ENCODE measurements around the gene ADCY4.

The ADCY4 gene

GRCh38 chr14:24368562-24369252 is 33.8 kb upstream of the ADCY4 start (continued):
- TF ChIP-seq CREB5 (CRISPR knock-in tag; IDR thresholded peaks at IDR 0.05; ENCODE audit: low read depth) (no peak), ZNF70 (CRISPR knock-in tag; IDR thresholded peaks at IDR 0.05) (no peak), BACH2 (CRISPR knock-in tag; IDR thresholded peaks at IDR 0.05; ENCODE audit: borderline replicate concordance) (no peak), PPARA (CRISPR knock-in tag; IDR thresholded peaks at IDR 0.05; ENCODE audit: borderline replicate concordance) (no peak), ARNTL (CRISPR knock-in tag; IDR thresholded peaks at IDR 0.05; ENCODE audit: borderline replicate concordance, low read depth) (no peak)

DNA sequence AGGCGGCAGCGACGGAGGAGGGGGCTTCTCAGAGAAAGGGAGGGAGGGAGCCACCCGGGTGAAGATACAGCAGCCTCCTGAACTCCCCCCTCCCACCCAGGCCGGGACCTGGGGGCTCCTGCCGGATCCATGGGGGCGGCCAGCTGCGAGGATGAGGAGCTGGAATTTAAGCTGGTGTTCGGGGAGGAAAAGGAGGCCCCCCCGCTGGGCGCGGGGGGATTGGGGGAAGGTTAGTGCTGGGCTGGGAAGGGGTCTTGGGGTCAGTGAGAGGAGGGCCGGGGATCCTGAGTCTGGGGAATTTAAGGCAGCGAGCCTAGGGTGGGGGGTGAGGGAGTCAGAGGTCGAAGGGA is 33.3 kb upstream of the ADCY4 start:
- no peak for ATAC-seq
- TF ChIP-seq, protein P1, sequence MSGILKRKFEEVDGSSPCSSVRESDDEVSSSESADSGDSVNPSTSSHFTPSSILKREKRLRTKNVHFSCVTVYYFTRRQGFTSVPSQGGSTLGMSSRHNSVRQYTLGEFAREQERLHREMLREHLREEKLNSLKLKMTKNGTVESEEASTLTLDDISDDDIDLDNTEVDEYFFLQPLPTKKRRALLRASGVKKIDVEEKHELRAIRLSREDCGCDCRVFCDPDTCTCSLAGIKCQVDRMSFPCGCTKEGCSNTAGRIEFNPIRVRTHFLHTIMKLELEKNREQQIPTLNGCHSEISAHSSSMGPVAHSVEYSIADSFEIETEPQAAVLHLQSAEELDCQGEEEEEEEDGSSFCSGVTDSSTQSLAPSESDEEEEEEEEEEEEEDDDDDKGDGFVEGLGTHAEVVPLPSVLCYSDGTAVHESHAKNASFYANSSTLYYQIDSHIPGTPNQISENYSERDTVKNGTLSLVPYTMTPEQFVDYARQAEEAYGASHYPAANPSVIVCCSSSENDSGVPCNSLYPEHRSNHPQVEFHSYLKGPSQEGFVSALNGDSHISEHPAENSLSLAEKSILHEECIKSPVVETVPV (CRISPR knock-in tag; IDR thresholded peaks at IDR 0.05) = no peak
- TF ChIP-seq, protein P2, sequence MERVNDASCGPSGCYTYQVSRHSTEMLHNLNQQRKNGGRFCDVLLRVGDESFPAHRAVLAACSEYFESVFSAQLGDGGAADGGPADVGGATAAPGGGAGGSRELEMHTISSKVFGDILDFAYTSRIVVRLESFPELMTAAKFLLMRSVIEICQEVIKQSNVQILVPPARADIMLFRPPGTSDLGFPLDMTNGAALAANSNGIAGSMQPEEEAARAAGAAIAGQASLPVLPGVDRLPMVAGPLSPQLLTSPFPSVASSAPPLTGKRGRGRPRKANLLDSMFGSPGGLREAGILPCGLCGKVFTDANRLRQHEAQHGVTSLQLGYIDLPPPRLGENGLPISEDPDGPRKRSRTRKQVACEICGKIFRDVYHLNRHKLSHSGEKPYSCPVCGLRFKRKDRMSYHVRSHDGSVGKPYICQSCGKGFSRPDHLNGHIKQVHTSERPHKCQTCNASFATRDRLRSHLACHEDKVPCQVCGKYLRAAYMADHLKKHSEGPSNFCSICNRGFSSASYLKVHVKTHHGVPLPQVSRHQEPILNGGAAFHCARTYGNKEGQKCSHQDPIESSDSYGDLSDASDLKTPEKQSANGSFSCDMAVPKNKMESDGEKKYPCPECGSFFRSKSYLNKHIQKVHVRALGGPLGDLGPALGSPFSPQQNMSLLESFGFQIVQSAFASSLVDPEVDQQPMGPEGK (CRISPR knock-in tag; IDR thresholded peaks at IDR 0.05; ENCODE audit: borderline replicate concordance) = 0 out of 2 replicates have a peak, but pooled peaks have one; percentile 31

GRCh38 chr14:24367514-24368211 is 32.8 kb upstream of the ADCY4 start, which contains the start of gene NFATC4:
Gene NFATC4 (plus strand): TSS chr14:24368184. CDS start chr14:24368341, 157 bp downstream.
- peak; percentile 39 for ATAC-seq
- no peak for TF ChIP-seq RARB (CRISPR knock-in tag; IDR thresholded peaks at IDR 0.05)
- no peak for TF ChIP-seq GLIS3 (CRISPR knock-in tag; IDR thresholded peaks at IDR 0.05)

DNA sequence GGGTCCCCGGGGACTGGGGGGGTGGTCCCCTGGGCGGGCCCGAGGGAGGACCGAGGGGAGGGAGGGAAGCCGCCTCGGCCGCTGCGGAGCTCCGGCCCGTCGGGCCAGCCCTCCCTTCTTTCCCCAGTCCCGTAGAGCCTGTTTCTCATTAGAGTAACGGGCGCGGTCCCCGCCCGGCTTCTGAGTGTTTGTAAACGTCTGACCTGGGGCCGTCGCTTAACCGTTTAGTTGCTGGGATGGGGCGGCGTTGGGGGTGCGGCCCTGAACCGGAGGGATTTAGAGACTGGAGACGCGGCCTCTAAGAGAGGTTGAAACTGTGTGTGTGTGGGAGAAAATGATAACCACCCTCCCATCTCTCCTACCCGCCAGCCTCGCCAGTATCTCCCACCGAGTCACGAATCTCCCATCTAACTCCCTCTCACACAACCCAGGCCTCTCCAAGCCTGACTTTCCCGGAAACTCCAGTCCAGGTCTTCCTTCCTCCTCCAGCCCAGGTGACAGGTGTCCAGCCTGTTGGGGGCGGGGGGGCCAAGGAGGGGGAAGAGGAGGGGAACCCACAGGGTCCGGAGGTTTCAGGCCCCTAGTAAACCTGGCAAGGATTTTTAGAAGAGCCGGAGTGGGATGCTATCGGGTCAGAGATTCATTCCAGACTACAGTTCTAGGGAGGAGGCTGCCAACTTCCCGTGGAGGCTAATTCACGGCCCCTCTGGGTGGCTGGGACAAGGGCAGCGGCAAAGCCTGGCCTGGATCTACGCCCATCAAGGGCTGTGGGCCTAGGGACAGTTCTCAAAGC is 32.0 kb upstream of the ADCY4 start:
- peak; percentile 77 for ATAC-seq
- TF ChIP-seq ZC3H10 (CRISPR knock-in tag; IDR thresholded peaks at IDR 0.05) = no peak
- no peak for TF ChIP-seq CSDC2 (CRISPR knock-in tag; IDR thresholded peaks at IDR 0.05)
- peak; percentile 61; the same call in 1 of the 2 replicates for TF ChIP-seq TCF4 (CRISPR knock-in tag; IDR thresholded peaks at IDR 0.05; ENCODE audit: borderline replicate concordance)
- TF ChIP-seq ZFP30 (CRISPR knock-in tag; IDR thresholded peaks at IDR 0.05) = no peak
- no peak for TF ChIP-seq ZNF70 (CRISPR knock-in tag; IDR thresholded peaks at IDR 0.05)
- TF ChIP-seq ESRRG (CRISPR knock-in tag; IDR thresholded peaks at IDR 0.05) = no peak
- no peak for TF ChIP-seq ZNF565 (CRISPR knock-in tag; conservative IDR thresholded peaks at IDR 0.05; ENCODE audit: low read depth)
- no peak; the same call in 1 of the 2 replicates for TF ChIP-seq SNAI2 (CRISPR knock-in tag; IDR thresholded peaks at IDR 0.05)
- TF ChIP-seq, protein P2 (CRISPR knock-in tag; IDR thresholded peaks at IDR 0.05; ENCODE audit: borderline replicate concordance) = peak; percentile 47; the same call in 1 of the 2 replicates
- TF ChIP-seq ZFP3 (CRISPR knock-in tag; IDR thresholded peaks at IDR 0.05) = no peak
- no peak for TF ChIP-seq ARNTL (CRISPR knock-in tag; IDR thresholded peaks at IDR 0.05; ENCODE audit: borderline replicate concordance, low read depth)
- TF ChIP-seq PPARA (CRISPR knock-in tag; IDR thresholded peaks at IDR 0.05; ENCODE audit: borderline replicate concordance) = no peak

- ATAC-seq = no peak
- TF ChIP-seq ZFP3 (CRISPR knock-in tag; IDR thresholded peaks at IDR 0.05) (no peak), ISL1 (CRISPR knock-in tag; IDR thresholded peaks at IDR 0.05) (no peak), TOX (CRISPR knock-in tag; IDR thresholded peaks at IDR 0.05; ENCODE audit: borderline replicate concordance) (no peak), RARB (CRISPR knock-in tag; IDR thresholded peaks at IDR 0.05) (no peak), TCF4 (CRISPR knock-in tag; IDR thresholded peaks at IDR 0.05; ENCODE audit: borderline replicate concordance) (no peak), PPARA (CRISPR knock-in tag; IDR thresholded peaks at IDR 0.05; ENCODE audit: borderline replicate concordance) (no peak), CREB5 (CRISPR knock-in tag; IDR thresholded peaks at IDR 0.05; ENCODE audit: low read depth) (no peak)
- TF ChIP-seq, protein P2 (CRISPR knock-in tag; IDR thresholded peaks at IDR 0.05; ENCODE audit: borderline replicate concordance) = no peak
Measured at GRCh38 chr14:24366413-24366720, 31.5 kb upstream of the ADCY4 start.

Data from SK-N-SH treated with all-trans-retinoic acid at 6 μM for 48 hours (cell line).